Measurements from ENCODE around the gene DNAJC15. TPM values are rescaled to one million over a fixed set of nuclear protein-coding genes. Genes with fewer than 3 reads are reported as not detected.

DNAJC15 gene
- total and polyA plus RNA-seq, 2 of the 8 experiments (the other 6 are each of a cell fraction or from before 2014, with no cell fraction given): 5.8 to 20.8 TPM

- Histone ChIP-seq H4K91ac (replicated peaks; ENCODE audit: insufficient read length, low read length) (no peak overlapping the region), H4K20me1 (replicated peaks in 1 of 2; ENCODE audit: control insufficient read depth in 1 of 2, insufficient read depth in 2 of 2, low read length in 2 of 2) (no peaks in the 10 kb centered on the region), H4K8ac (ENCODE audit: extremely low read depth, insufficient read depth, low read length) (no peak overlapping the region), H2AK5ac (ENCODE audit: low read depth, low read length) (no peak overlapping the region), H4K5ac (ENCODE audit: insufficient read length, low read depth, low read length) (no peak overlapping the region), H3K4me1 (replicated peaks in 1 of 4; ENCODE audit: control insufficient read depth in 3 of 4, insufficient read depth in 4 of 4, low read length in 3 of 4) (peaks cover 3 to 15% (median 6%) of the 10 kb centered on the region in 4 experiments; a peak in 5 of 7 replicates), H3K27ac (ENCODE audit: low read depth, low read length) (no peak overlapping the region), H3K56ac (replicated peaks; ENCODE audit: insufficient read length, low read depth, low read length) (no peak overlapping the region), H2BK12ac (ENCODE audit: low read depth, low read length) (no peak overlapping the region), H3K23ac (ENCODE audit: insufficient read length) (no peak overlapping the region), H3K4me3 (ENCODE audit: extremely low read depth in 1 of 4, insufficient read depth in 2 of 4, low read depth in 3 of 4, low read length in 4 of 4) (no peak overlapping the region), H3K9ac (replicated peaks in 1 of 4; ENCODE audit: extremely low read depth in 1 of 4, low read depth in 3 of 4, low read length in 3 of 4) (no peak overlapping the region), H3K79me1 (ENCODE audit: low read depth, low read length) (no peaks in the 10 kb centered on the region), H2BK5ac (ENCODE audit: low read depth, low read length) (no peak overlapping the region), H3K9me3 (ENCODE audit: insufficient read depth in 2 of 2, low read depth in 1 of 2, low read length in 1 of 2) (no peaks in the 10 kb centered on the region), H3K36me3 (ENCODE audit: control insufficient read depth in 2 of 4, insufficient read depth in 4 of 4, low read length in 3 of 4) (no peaks in the 10 kb centered on the region), H3K4ac (replicated peaks; ENCODE audit: insufficient read length, low read depth, low read length) (no peak overlapping the region), H2AFZ (ENCODE audit: low read length) (no peak overlapping the region), H3K14ac (ENCODE audit: insufficient read length) (no peak overlapping the region), H2BK20ac (ENCODE audit: low read length) (no peak overlapping the region), H3K79me2 (ENCODE audit: control insufficient read depth in 1 of 2, insufficient read depth in 2 of 2, low read length in 2 of 2) (no peaks in the 10 kb centered on the region), H3K27me3 (replicated peaks in 1 of 4; ENCODE audit: control insufficient read depth in 3 of 4, extremely low read depth in 1 of 4, insufficient read depth in 3 of 4, low read length in 3 of 4) (no peaks in the 10 kb centered on the region; a peak in 1 of 7 replicates), H3K18ac (ENCODE audit: extremely low read depth, low read length) (no peak overlapping the region), H2BK120ac (replicated peaks; ENCODE audit: low read depth, low read length) (no peak overlapping the region), H3K4me2 (ENCODE audit: insufficient read depth in 1 of 2, low read depth in 2 of 2, low read length in 2 of 2) (0 out of 4 replicates have a peak overlapping the region, but pooled peaks of 1 of the 2 experiments have one; percentile 9), H2BK15ac (ENCODE audit: low read length) (no peak overlapping the region), H3K23me2 (ENCODE audit: low read depth, low read length) (no peaks in the 10 kb centered on the region)
- WGBS, 2 experiments (ENCODE audit: extremely low coverage in 1 of 2, insufficient coverage in 1 of 2, insufficient read length in 1 of 2, insufficient replicate concordance in 2 of 2, low coverage in 1 of 2, low lambda C conversion rate in 2 of 2, missing lambda C conversion rate in 1 of 2): 93% methylated on average over 3 of the region's 3 CpGs; no CpG with 5 or more reads in 1 of the 2 experiments
- ChIA-PET POLR2A (ENCODE audit: partially characterized antibody) (no interaction called here), CTCF (ENCODE audit: partially characterized antibody) (interaction anchor here (0.7 kb wide), 1 partner anchor 704 kb away, joined by 3 read pairs; no protein-coding TSS in a partner anchor)
- no peak for DNase-seq (ENCODE audit: low read depth in 1 of 2, low spot score in 2 of 2)
- no peak for FAIRE-seq
- no peak for TF ChIP-seq TEAD4 (IDR thresholded peaks at IDR 0.05; ENCODE audit: low read depth, low read length)
- no peak for TF ChIP-seq POLR2A (IDR thresholded peaks at IDR 0.05; ENCODE audit: control extremely low read depth in 1 of 2, low read depth in 2 of 2, low read length in 2 of 2)
- TF ChIP-seq GTF2F1 (IDR thresholded peaks at IDR 0.05; ENCODE audit: borderline replicate concordance, low read depth, low read length): no peak
- TF ChIP-seq EZH2 (IDR thresholded peaks at IDR 0.05; ENCODE audit: low read depth, low read length, severe bottlenecking): no peak
- TF ChIP-seq SRF (IDR thresholded peaks at IDR 0.05; ENCODE audit: low read depth, low read length): no peak
- TF ChIP-seq BRCA1 (IDR thresholded peaks at IDR 0.05; ENCODE audit: low read depth, low read length): no peak
- no peak for TF ChIP-seq CBX5 (IDR thresholded peaks at IDR 0.05; ENCODE audit: low read depth, low read length)
- TF ChIP-seq CEBPB (IDR thresholded peaks at IDR 0.05; ENCODE audit: low read depth, low read length): no peak
- TF ChIP-seq BCL11A (IDR thresholded peaks at IDR 0.05; ENCODE audit: low read depth in 2 of 2, low read length in 2 of 2): no peak
- TF ChIP-seq NANOG (IDR thresholded peaks at IDR 0.05; ENCODE audit: insufficient read depth, low read depth, low read length, poor library complexity, severe bottlenecking): no peak
- TF ChIP-seq USF2 (IDR thresholded peaks at IDR 0.05; ENCODE audit: low read length): no peak
- TF ChIP-seq CHD1 (IDR thresholded peaks at IDR 0.05; ENCODE audit: low read depth, low read length): no peak
- no peak for TF ChIP-seq GABPA (IDR thresholded peaks at IDR 0.05; ENCODE audit: borderline replicate concordance, insufficient read depth, low read length)
- no peak for TF ChIP-seq CHD2 (IDR thresholded peaks at IDR 0.05; ENCODE audit: low read length)
Observed at GRCh38 chr13:43127827-43128226, 104.4 kb downstream of the DNAJC15 start.
